CD4-positive, alpha-beta T cell (primary cell): ENCODE results near the gene C3orf80. TPM values are rescaled to one million over a fixed set of nuclear protein-coding genes. Genes with fewer than 3 reads are reported as not detected.

ENCODE experiments used
- ATAC-seq: fragments of 200-7000 bp; cut with Tn5 transposase; one replicate; pipeline ENCODE4 v1.10.0; 2022; ENCODE audit warnings: mild to moderate bottlenecking; ENCODE audit not compliant: poor library complexity
- CTCF ChIA-PET: fragments of 350-600 bp; sonication (Branson Sonifier 250); formaldehyde crosslinking; loops from one replicate; lab custom pipeline; 2021; ENCODE audit warnings: antibody characterized with exemption, inconsistent platforms; lab: Charles Lee
- POLR2A ChIA-PET: fragments of 350-600 bp; sonication (Branson Sonifier 250); formaldehyde crosslinking; loops from one replicate; lab custom pipeline; 2021; ENCODE audit warnings: antibody characterized with exemption, inconsistent platforms; lab: Charles Lee
- DNase-seq, 14 experiments: peaks; one replicate each; pipeline ENCODE4 v3.0.0-alpha.2; 2013 to 2020; ENCODE audit warnings: mixed read lengths in 2 of 14
- H3K27ac ChIP-seq, 2 donors: one replicate each; pipeline versions ENCODE4 v1.5.1 to v1.7.0; 2013; ENCODE audit warnings: low read length in 2 of 2, low read depth in 1 of 2, mild to moderate bottlenecking in 1 of 2
- H3K27me3 ChIP-seq, 2 experiments: 1 replicate in 1 of 2; 2 replicates in 1 of 2; pipeline versions ENCODE4 v1.6.1 to v1.7.0; 2013; ENCODE audit warnings: low read length in 2 of 2, control low read depth in 1 of 2, mild to moderate bottlenecking in 1 of 2, moderate library complexity in 1 of 2; ENCODE audit not compliant: insufficient read depth in 2 of 2, control insufficient read depth in 1 of 2
- H3K36me3 ChIP-seq: one replicate; pipeline ENCODE4 v1.6.1; 2013; ENCODE audit warnings: low read length, control low read depth; ENCODE audit not compliant: insufficient read depth
- H3K4me1 ChIP-seq: one replicate; pipeline ENCODE4 v1.6.1; 2013; ENCODE audit warnings: low read length, control low read depth; ENCODE audit not compliant: insufficient read depth
- H3K4me3 ChIP-seq: one replicate; pipeline ENCODE4 v1.5.1; 2013; ENCODE audit warnings: mild to moderate bottlenecking, low read length, moderate library complexity
- H3K9me3 ChIP-seq, 2 experiments: 1 replicate in 1 of 2; 2 replicates in 1 of 2; pipeline versions ENCODE4 v1.6.1 to v1.7.0; 2013; ENCODE audit warnings: low read length in 2 of 2, mild to moderate bottlenecking in 2 of 2, control low read depth in 1 of 2, moderate library complexity in 1 of 2; ENCODE audit not compliant: control insufficient read depth in 1 of 2, insufficient read depth in 1 of 2
- H3K27ac Mint-ChIP-seq: one replicate; pipeline ENCODE4 v1.8.0; 2020; ENCODE audit warnings: mixed read lengths
- H3K27me3 Mint-ChIP-seq: one replicate; pipeline ENCODE4 v1.8.0; 2021; ENCODE audit warnings: mixed read lengths
- H3K36me3 Mint-ChIP-seq: one replicate; pipeline ENCODE4 v1.8.0; 2021; ENCODE audit warnings: low read depth, mixed read lengths
- H3K4me1 Mint-ChIP-seq: one replicate; pipeline ENCODE4 v1.8.0; 2021; ENCODE audit warnings: low read depth, mixed read lengths
- H3K4me3 Mint-ChIP-seq: one replicate; pipeline ENCODE4 v1.8.0; 2020; ENCODE audit warnings: mild to moderate bottlenecking, mixed read lengths
- H3K9me3 Mint-ChIP-seq: one replicate; pipeline ENCODE4 v1.8.0; 2020; ENCODE audit warnings: mixed read lengths
- CTCF ChIP-seq: fragments of 200-600 bp; IDR thresholded peaks from one replicate; pipeline ENCODE4 v1.8.0; 2022; ENCODE audit warnings: antibody characterized with exemption, mild to moderate bottlenecking
- intact Hi-C, 2 experiments: fragments of 100-400 bp; cut with DNase I in 1 of 2; cut with micrococcal nuclease in 1 of 2; formaldehyde crosslinking; loops; one replicate each; pipeline versions ENCODE4 v1.15.1 to v1.9.0; 2023 to 2025; cut with DNase I, micrococcal nuclease
- total RNA-seq, 174 experiments: library from RNA in 2 of 174; stranded (reverse) in 2 of 174; gene quantifications; one replicate each; pipeline ENCODE4 v1.2.3 and lab custom pipeline; 2021 to 2026

The C3orf80 gene
- total RNA-seq, 2 experiments from 2014 or later: not detected

- peaks cover 22% of the 10 kb centered on the region for H3K27me3 Mint-ChIP-seq
- CTCF ChIA-PET: no interaction called here
- H3K27ac Mint-ChIP-seq: no peak overlapping the region
- H3K36me3 ChIP-seq: no peaks in the 10 kb centered on the region
- intact Hi-C loops: no loop called here
- DNase-seq: no peak
- H3K4me1 Mint-ChIP-seq: no peaks in the 10 kb centered on the region
- no peaks in the 10 kb centered on the region for H3K9me3 Mint-ChIP-seq
- TF ChIP-seq CTCF: no peak
- POLR2A ChIA-PET: no interaction called here
- H3K36me3 Mint-ChIP-seq: no peaks in the 10 kb centered on the region
- H3K4me3 Mint-ChIP-seq: no peak overlapping the region
- no peak for ATAC-seq
- H3K4me1 ChIP-seq: no peaks in the 10 kb centered on the region
- no peak overlapping the region for H3K27ac ChIP-seq
- H3K9me3 ChIP-seq: no peaks in the 10 kb centered on the region
- H3K27me3 ChIP-seq: no peaks in the 10 kb centered on the region
- H3K4me3 ChIP-seq: no peak overlapping the region
Measured at GRCh38 chr3:160184655-160185054, 40.6 kb upstream of the C3orf80 start.

DNA sequence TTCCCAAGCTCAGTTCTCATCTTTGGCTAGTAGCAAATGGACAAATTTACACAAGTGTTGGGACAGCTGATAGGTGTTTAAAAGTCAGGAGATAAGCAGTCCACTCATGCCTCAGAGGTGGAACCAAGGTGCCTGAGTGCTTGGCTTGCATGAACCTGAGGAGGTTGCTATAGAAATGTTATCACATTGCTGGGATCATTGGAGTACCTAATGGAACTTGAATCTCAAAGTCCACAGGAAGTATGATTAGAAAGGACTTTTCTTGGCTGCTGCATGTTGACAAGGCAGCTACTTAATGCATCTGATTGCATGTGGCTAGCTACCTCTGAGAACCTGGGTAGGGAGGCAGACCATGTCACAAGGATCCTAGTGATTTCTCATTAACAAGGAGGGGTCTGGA is 39.5 kb upstream of the C3orf80 start:
- Mint-ChIP-seq H3K4me1 (no peaks in the 10 kb centered on the region), H3K9me3 (no peaks in the 10 kb centered on the region), H3K36me3 (no peaks in the 10 kb centered on the region), H3K27ac (no peak overlapping the region), H3K27me3 (peaks cover 11% of the 10 kb centered on the region), H3K4me3 (no peak overlapping the region)
- H3K9me3 ChIP-seq: no peaks in the 10 kb centered on the region
- ATAC-seq (no peak), DNase-seq (no peak)
- H3K36me3 ChIP-seq: no peaks in the 10 kb centered on the region
- ChIA-PET POLR2A (no interaction called here), CTCF (no interaction called here)
- H3K4me1 ChIP-seq: no peaks in the 10 kb centered on the region
- no peaks in the 10 kb centered on the region for H3K27me3 ChIP-seq
- TF ChIP-seq CTCF: no peak
- intact Hi-C loops: no loop called here
- H3K27ac ChIP-seq: no peak overlapping the region
- no peak overlapping the region for H3K4me3 ChIP-seq

DNA sequence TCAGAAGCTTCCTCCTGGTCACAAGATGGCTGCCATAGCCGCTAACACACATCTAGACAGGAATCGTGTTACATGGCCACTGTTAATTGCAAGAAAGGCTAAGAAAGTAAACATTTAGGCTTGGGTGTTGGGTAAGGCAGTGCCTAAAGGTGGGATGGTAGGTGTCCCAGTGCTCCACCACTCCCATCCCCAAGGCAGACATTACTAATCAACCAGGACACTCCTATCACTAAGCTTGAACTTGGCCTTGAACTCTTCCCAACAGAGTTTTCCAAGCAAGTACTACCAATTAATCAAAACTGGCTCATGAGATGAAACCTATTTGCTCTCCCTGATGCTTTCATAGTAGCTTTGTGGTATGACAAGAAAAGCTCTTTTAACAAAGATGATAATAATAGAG is 37.9 kb upstream of the C3orf80 start:
- Mint-ChIP-seq H3K4me1 (no peaks in the 10 kb centered on the region), H3K27me3 (no peaks in the 10 kb centered on the region), H3K36me3 (no peaks in the 10 kb centered on the region), H3K9me3 (no peaks in the 10 kb centered on the region), H3K4me3 (no peak overlapping the region), H3K27ac (no peak overlapping the region)
- Histone ChIP-seq H3K27me3 (no peaks in the 10 kb centered on the region), H3K4me3 (no peak overlapping the region), H3K36me3 (no peaks in the 10 kb centered on the region), H3K9me3 (no peaks in the 10 kb centered on the region), H3K4me1 (no peaks in the 10 kb centered on the region), H3K27ac (no peak overlapping the region)
- ATAC-seq (no peak), DNase-seq (no peak)
- CTCF ChIA-PET: no interaction called here
- POLR2A ChIA-PET: no interaction called here
- TF ChIP-seq CTCF: no peak
- intact Hi-C loops: no loop called here
